ENCODE measurements around the gene VAMP1.
"Not testable (repeated sequence)": the region's sequence is repeated elsewhere in the genome, so short reads cannot be mapped to it uniquely, and the experiment has no call there.

Gene VAMP1

GRCh38 chr12:6430124-6430989, 40.1 kb downstream of the VAMP1 start:
- no peak overlapping the region for H3K4me3 ChIP-seq (ENCODE audit: low read depth, low read length)
- peak; percentile 90 for DNase-seq (ENCODE audit: low read depth)

GRCh38 chr12:6428326-6428725, 42.2 kb downstream of the VAMP1 start:
- no peak overlapping the region for H3K4me3 ChIP-seq (ENCODE audit: low read depth, low read length)
- DNase-seq (ENCODE audit: low read depth), result no peak

- H3K4me3 ChIP-seq (ENCODE audit: low read depth, low read length); DNase-seq (ENCODE audit: low read depth): not testable (repeated sequence)
Measured at GRCh38 chr12:6427796-6428195, 42.7 kb downstream of the VAMP1 start.

- DNase-seq (ENCODE audit: low read depth), result no peak
- H3K4me3 ChIP-seq (ENCODE audit: low read depth, low read length), result no peak overlapping the region
Measured at GRCh38 chr12:6426882-6427671, 43.4 kb downstream of the VAMP1 start.

- no peak overlapping the region for H3K4me3 ChIP-seq (ENCODE audit: low read depth, low read length)
- no peak for DNase-seq (ENCODE audit: low read depth)
Measured at GRCh38 chr12:6425590-6426531, 44.6 kb downstream of the VAMP1 start.

GRCh38 chr12:6424866-6425265, 45.6 kb downstream of the VAMP1 start:
- no peak overlapping the region for H3K4me3 ChIP-seq (ENCODE audit: low read depth, low read length)
- DNase-seq (ENCODE audit: low read depth), result no peak

- H3K4me3 ChIP-seq (ENCODE audit: low read depth, low read length), result no peak overlapping the region
- no peak for DNase-seq (ENCODE audit: low read depth)
Measured at GRCh38 chr12:6424008-6424347, 46.5 kb downstream of the VAMP1 start.

- no peak overlapping the region for H3K4me3 ChIP-seq (ENCODE audit: low read depth, low read length)
- peak; percentile 56 for DNase-seq (ENCODE audit: low read depth)
Measured at GRCh38 chr12:6423267-6424007, 47.0 kb downstream of the VAMP1 start.

GRCh38 chr12:6420364-6420763, 50.1 kb downstream of the VAMP1 start:
- no peak for DNase-seq (ENCODE audit: low read depth)
- no peak overlapping the region for H3K4me3 ChIP-seq (ENCODE audit: low read depth, low read length)

- H3K4me3 ChIP-seq (ENCODE audit: low read depth, low read length), result no peak overlapping the region
- DNase-seq (ENCODE audit: low read depth), result no peak
Measured at GRCh38 chr12:6418796-6419195, 51.7 kb downstream of the VAMP1 start.

GRCh38 chr12:6416596-6416995, 53.9 kb downstream of the VAMP1 start:
- no peak for DNase-seq (ENCODE audit: low read depth)
- H3K4me3 ChIP-seq (ENCODE audit: low read depth, low read length), result no peak overlapping the region

All from skeletal muscle cell (primary cell).